Measurements from ENCODE around the gene MEIOB. TPM values are rescaled to one million over a fixed set of nuclear protein-coding genes. Genes with fewer than 3 reads are reported as not detected.

Gene MEIOB
- total RNA-seq, 2 donors from 2014 or later: 0.26 TPM; not detected in 1

DNA sequence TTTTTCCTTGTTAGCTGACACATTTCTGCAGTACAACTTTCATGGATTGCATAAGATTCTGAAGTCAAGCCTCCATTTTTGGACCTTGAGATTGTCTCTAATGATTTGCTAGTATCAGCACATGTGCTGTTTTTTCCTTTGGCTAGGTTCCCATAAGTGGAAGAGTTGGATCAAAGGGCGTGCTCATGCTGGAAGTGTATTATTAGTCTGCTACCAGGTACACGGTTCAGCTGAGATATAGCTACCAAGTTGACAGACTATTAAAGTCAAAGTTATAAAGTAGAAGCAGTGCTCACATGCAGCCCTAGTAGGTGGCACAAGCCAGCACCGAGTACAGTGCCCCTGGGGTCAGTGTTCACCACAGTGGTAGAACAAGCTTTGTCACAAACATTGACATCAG, 41.8 kb downstream of the MEIOB start:
- WGBS, 2 donors: 11 to 17% methylated on average over 3 of the region's 3 CpGs
- Histone ChIP-seq H3K4me1 (peaks cover 52% of the 10 kb centered on the region), H3K4me3 (no peak overlapping the region), H3K9me3 (no peaks in the 10 kb centered on the region), H3K36me3 (replicated peaks in 1 of 2; ENCODE audit: insufficient read depth in 1 of 2, low read depth in 2 of 2) (no peaks in the 10 kb centered on the region), H3K27me3 (no peaks in the 10 kb centered on the region), H3K27ac (peak overlapping the region; percentile 45 to 96 (median 76))
- peak; percentile 16 for ATAC-seq
- TF ChIP-seq, protein P1, sequence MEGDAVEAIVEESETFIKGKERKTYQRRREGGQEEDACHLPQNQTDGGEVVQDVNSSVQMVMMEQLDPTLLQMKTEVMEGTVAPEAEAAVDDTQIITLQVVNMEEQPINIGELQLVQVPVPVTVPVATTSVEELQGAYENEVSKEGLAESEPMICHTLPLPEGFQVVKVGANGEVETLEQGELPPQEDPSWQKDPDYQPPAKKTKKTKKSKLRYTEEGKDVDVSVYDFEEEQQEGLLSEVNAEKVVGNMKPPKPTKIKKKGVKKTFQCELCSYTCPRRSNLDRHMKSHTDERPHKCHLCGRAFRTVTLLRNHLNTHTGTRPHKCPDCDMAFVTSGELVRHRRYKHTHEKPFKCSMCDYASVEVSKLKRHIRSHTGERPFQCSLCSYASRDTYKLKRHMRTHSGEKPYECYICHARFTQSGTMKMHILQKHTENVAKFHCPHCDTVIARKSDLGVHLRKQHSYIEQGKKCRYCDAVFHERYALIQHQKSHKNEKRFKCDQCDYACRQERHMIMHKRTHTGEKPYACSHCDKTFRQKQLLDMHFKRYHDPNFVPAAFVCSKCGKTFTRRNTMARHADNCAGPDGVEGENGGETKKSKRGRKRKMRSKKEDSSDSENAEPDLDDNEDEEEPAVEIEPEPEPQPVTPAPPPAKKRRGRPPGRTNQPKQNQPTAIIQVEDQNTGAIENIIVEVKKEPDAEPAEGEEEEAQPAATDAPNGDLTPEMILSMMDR (IDR thresholded peaks at IDR 0.05): no peak
- peak in 2 of 3 donors; percentile 41 to 61 for TF ChIP-seq POLR2A (IDR thresholded peaks at IDR 0.05)
- DNase-seq: peak; percentile 43 to 73 (median 58)
- intact Hi-C loops (cut with DNase I): no loop called here

GRCh38 chr16:1828645-1829410, 43.1 kb downstream of the MEIOB start:
- intact Hi-C loops (cut with DNase I): no loop called here
- Histone ChIP-seq H3K27ac (peak overlapping the region; percentile 14 to 96 (median 70)), H3K36me3 (replicated peaks in 1 of 2; ENCODE audit: insufficient read depth in 1 of 2, low read depth in 2 of 2) (no peaks in the 10 kb centered on the region), H3K27me3 (no peaks in the 10 kb centered on the region), H3K9me3 (no peaks in the 10 kb centered on the region), H3K4me3 (no peak overlapping the region), H3K4me1 (peaks cover 66% of the 10 kb centered on the region)
- DNase-seq: no peak
- 14 to 17% methylated on average over 11 of the region's 11 CpGs for WGBS, 2 donors
- ATAC-seq: no peak
- no peak for TF ChIP-seq POLR2A (IDR thresholded peaks at IDR 0.05)
- TF ChIP-seq, protein P1 (IDR thresholded peaks at IDR 0.05): no peak

- intact Hi-C loops (cut with DNase I): no loop called here
- H3K36me3 ChIP-seq (replicated peaks in 1 of 2; ENCODE audit: insufficient read depth in 1 of 2, low read depth in 2 of 2): no peaks in the 10 kb centered on the region
- 0% methylated on average over 20 to 80 of the region's 104 CpGs for WGBS, 2 donors
- TF ChIP-seq POLR2A (IDR thresholded peaks at IDR 0.05): peak; percentile 14 to 71 (median 66)
- TF ChIP-seq, protein P1 (IDR thresholded peaks at IDR 0.05): no peak
- peak; percentile 86 for ATAC-seq
- H3K27ac ChIP-seq: peak within 1 kb of the TSS; percentile 84 to 96 (median 91)
- H3K27me3 ChIP-seq: no peaks in the 10 kb centered on the region
- H3K4me3 ChIP-seq: peak within 1 kb of the TSS; percentile 51 to 92
- H3K4me1 ChIP-seq: peaks cover 70% of the 10 kb centered on the region
- DNase-seq: peak; percentile 92 to 94 (median 93)
- no peaks in the 10 kb centered on the region for H3K9me3 ChIP-seq
These were observed 45.0 kb downstream of the MEIOB start, which contains the start of the genes FAHD1 and HAGH for GRCh38 chr16:1826691-1827573. TSS of gene FAHD1 (plus strand) at chr16:1827206. CDS start at chr16:1827239, 33 bp downstream. TSS of gene HAGH (minus strand) at chr16:1826825. CDS start at chr16:1826787, 38 bp downstream.

DNA sequence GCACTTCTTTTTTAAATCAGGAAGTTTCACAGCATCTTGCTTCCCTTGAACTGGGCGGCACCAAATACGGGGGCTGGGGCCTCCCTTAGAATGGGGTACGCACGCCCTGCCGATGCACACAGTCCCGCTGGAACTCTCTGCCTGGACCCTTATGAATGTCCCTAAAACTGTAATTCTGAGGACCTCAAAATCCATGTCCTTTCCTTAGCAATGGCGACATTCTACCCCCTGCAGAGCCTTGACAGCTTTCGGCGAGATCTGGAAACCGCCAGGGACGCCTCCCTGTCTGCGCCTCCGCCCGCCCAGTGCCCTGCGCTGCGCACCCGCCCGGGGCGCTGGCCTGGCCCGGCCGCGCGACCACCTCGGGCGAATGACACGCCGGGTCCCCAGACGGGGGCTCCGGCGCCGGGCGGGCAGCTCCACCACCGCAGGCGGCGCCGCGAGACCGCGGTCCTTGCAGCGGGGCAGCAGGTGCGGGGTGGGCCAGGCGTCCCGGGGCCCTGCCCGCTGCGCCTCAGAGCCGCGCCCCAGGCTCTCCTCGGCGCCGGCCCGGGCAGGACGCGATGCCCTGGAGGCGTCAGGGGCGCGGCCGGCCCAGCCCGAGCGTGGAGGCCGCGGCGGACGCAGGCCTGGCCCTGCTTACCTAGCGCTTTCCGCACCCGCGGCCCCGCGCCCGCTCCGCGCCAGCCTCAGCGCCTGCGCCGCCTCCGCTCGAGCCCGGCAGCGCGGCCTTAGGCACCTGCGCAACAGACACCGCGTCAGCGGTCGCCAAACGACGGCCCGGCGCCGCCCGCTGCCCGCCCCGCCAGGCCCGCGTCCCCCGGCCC, 45.9 kb downstream of the MEIOB start:
- peak; percentile 65 to 78 (median 70) for DNase-seq
- TF ChIP-seq, protein P1 (IDR thresholded peaks at IDR 0.05): peak in 2 of 7 experiments; percentile 14 to 19
- no peak for TF ChIP-seq POLR2A (IDR thresholded peaks at IDR 0.05)
- H3K27ac ChIP-seq: peak overlapping the region; percentile 84 to 96 (median 91)
- peak overlapping the region in 1 of 2 donors; percentile 39 for H3K4me3 ChIP-seq
- H3K4me1 ChIP-seq: peaks cover 67% of the 10 kb centered on the region
- H3K36me3 ChIP-seq (replicated peaks in 1 of 2; ENCODE audit: insufficient read depth in 1 of 2, low read depth in 2 of 2): no peaks in the 10 kb centered on the region
- 0 to 1% methylated on average over 11 to 76 of the region's 96 CpGs for WGBS, 2 donors
- ATAC-seq: peak; percentile 63
- intact Hi-C loops (cut with DNase I): no loop called here
- no peaks in the 10 kb centered on the region for H3K27me3 ChIP-seq
- H3K9me3 ChIP-seq: no peaks in the 10 kb centered on the region

Data from body of pancreas (tissue), 4 donors.